Heart left ventricle (tissue), 13 donors: ENCODE measurements around the gene BEND7.

Experiments used
- CTCF ChIP-seq, 12 donors: fragments of 200-600 bp; sonication (generic) in 4 of 12; IDR thresholded peaks; one replicate each; pipeline versions ENCODE4 v1.5.0 to v1.8.0; 2018 to 2022; ENCODE audit warnings: antibody characterized with exemption in 12 of 12, mild to moderate bottlenecking in 5 of 12
- POLR2A ChIP-seq, 2 donors: fragments of 450-650 bp; IDR thresholded peaks; one replicate each; pipeline ENCODE4 v1.6.1; 2017; ENCODE audit warnings: antibody characterized with exemption in 2 of 2, mild to moderate bottlenecking in 2 of 2, moderate library complexity in 2 of 2
- donor health status: ischemic (EF 13 %, LVEDD 7.1; RV severe dilation, severe dysfunction).
- donor health status: DM: no; HTN: yes; CAD: no.
- donor health status: DM: no; HTN: no; CAD: no.
- donor health status: ischemic (EF 25% LVEDD 6.9; RV normal size, moderate dysfunction).
- donor health status: ischemic (EF 25% LVEDD 5.7; RV mildly dilated, moderate dysfunction).
- donor health status: ischemic (EF 35%, LVEDD 5.7; RV mildly dilated, moderate dysfunction).
- donor health status: nonischemic (EF 11% LVEDD 7.7; RV severe dilation, severe dysfunction).
- donor health status: DM: yes; HTN: yes; CAD: no.
- donor health status: PGD.
- donor health status: ischemic (EF 29% LVEDD 5.4; RV normal size, mild dysfunction).
- donor health status: nonischemic (EF 23%, LVEDD 6.1; RV moderate dilation, normal function).

GRCh38 chr10:13521026-13521425 is 7.8 kb downstream of the BEND7 start:
- no peak for TF ChIP-seq CTCF (IDR thresholded peaks at IDR 0.05)
- TF ChIP-seq POLR2A (IDR thresholded peaks at IDR 0.05): no peak
